Measurements from ENCODE around the gene STK25. TPM values are rescaled to one million over a fixed set of nuclear protein-coding genes. Genes with fewer than 3 reads are reported as not detected.
"Not testable (repeated sequence)": the region's sequence is repeated elsewhere in the genome, so short reads cannot be mapped to it uniquely, and the experiment has no call there.

The STK25 gene
- total RNA-seq, 3 donors from 2014 or later = 102 to 139 (median 126) TPM

- H3K4me1 ChIP-seq = no peaks in the 10 kb centered on the region
- no peaks in the 10 kb centered on the region for H3K36me3 ChIP-seq
- TF ChIP-seq POLR2AphosphoS5 (IDR thresholded peaks at IDR 0.05) (no peak), POLR2A (IDR thresholded peaks at IDR 0.05) (no peak), CTCF (IDR thresholded peaks at IDR 0.05) (no peak)
- H3K4me3 ChIP-seq = no peak overlapping the region
- no peaks in the 10 kb centered on the region for H3K9me3 ChIP-seq
- intact Hi-C loops (cut with DNase I; ENCODE audit: low total_unique reads) = no loop called here
- no peaks in the 10 kb centered on the region for H3K27me3 ChIP-seq
- no peak overlapping the region for H3K27ac ChIP-seq
- no peak for DNase-seq (ENCODE audit: low spot score in 2 of 2)
Measured at GRCh38 chr2:241460631-241461030, 47.8 kb downstream of the STK25 start.

- TF ChIP-seq POLR2A (IDR thresholded peaks at IDR 0.05) (no peak), CTCF (IDR thresholded peaks at IDR 0.05) (no peak), POLR2AphosphoS5 (IDR thresholded peaks at IDR 0.05) (no peak)
- Histone ChIP-seq H3K36me3 (no peaks in the 10 kb centered on the region), H3K27ac (no peak overlapping the region), H3K4me3 (no peak overlapping the region), H3K27me3 (no peaks in the 10 kb centered on the region), H3K4me1 (no peaks in the 10 kb centered on the region), H3K9me3 (no peaks in the 10 kb centered on the region)
- intact Hi-C loops (cut with DNase I; ENCODE audit: low total_unique reads) = no loop called here
- no peak for DNase-seq (ENCODE audit: low spot score in 2 of 2)
Measured at GRCh38 chr2:241459520-241459919, 48.9 kb downstream of the STK25 start.

GRCh38 chr2:241458687-241459086, 49.7 kb downstream of the STK25 start:
- TF ChIP-seq POLR2A (IDR thresholded peaks at IDR 0.05) (no peak), CTCF (IDR thresholded peaks at IDR 0.05) (no peak), POLR2AphosphoS5 (IDR thresholded peaks at IDR 0.05) (no peak)
- intact Hi-C loops (cut with DNase I; ENCODE audit: low total_unique reads) = no loop called here
- Histone ChIP-seq H3K4me3 (no peak overlapping the region), H3K27me3 (no peaks in the 10 kb centered on the region), H3K27ac (no peak overlapping the region), H3K4me1 (no peaks in the 10 kb centered on the region), H3K36me3 (no peaks in the 10 kb centered on the region), H3K9me3 (no peaks in the 10 kb centered on the region)
- no peak for DNase-seq (ENCODE audit: low spot score in 2 of 2)

GRCh38 chr2:241456546-241456945, 51.8 kb downstream of the STK25 start:
- no peaks in the 10 kb centered on the region for H3K27me3 ChIP-seq
- no peak overlapping the region for H3K27ac ChIP-seq
- DNase-seq (ENCODE audit: low spot score in 2 of 2) = no peak
- TF ChIP-seq POLR2A (IDR thresholded peaks at IDR 0.05) (no peak), POLR2AphosphoS5 (IDR thresholded peaks at IDR 0.05) (no peak), CTCF (IDR thresholded peaks at IDR 0.05) (no peak)
- intact Hi-C loops (cut with DNase I; ENCODE audit: low total_unique reads) = no loop called here
- no peaks in the 10 kb centered on the region for H3K9me3 ChIP-seq
- H3K36me3 ChIP-seq = no peaks in the 10 kb centered on the region
- H3K4me3 ChIP-seq = no peak overlapping the region
- no peaks in the 10 kb centered on the region for H3K4me1 ChIP-seq

- intact Hi-C loops (cut with DNase I; ENCODE audit: low total_unique reads) = no loop called here
- Histone ChIP-seq H3K4me1 (no peaks in the 10 kb centered on the region), H3K4me3 (no peak overlapping the region), H3K36me3 (no peaks in the 10 kb centered on the region), H3K27ac (no peak overlapping the region), H3K9me3 (no peaks in the 10 kb centered on the region), H3K27me3 (no peaks in the 10 kb centered on the region)
- no peak for TF ChIP-seq POLR2A (IDR thresholded peaks at IDR 0.05)
- TF ChIP-seq POLR2AphosphoS5 (IDR thresholded peaks at IDR 0.05) = no peak
- no peak for TF ChIP-seq CTCF (IDR thresholded peaks at IDR 0.05)
- no peak for DNase-seq (ENCODE audit: low spot score in 2 of 2)
Measured at GRCh38 chr2:241454837-241455485, 53.4 kb downstream of the STK25 start.

- H3K4me1 ChIP-seq; H3K36me3 ChIP-seq; H3K4me3 ChIP-seq; H3K9me3 ChIP-seq; H3K27ac ChIP-seq; DNase-seq (ENCODE audit: low spot score in 2 of 2); H3K27me3 ChIP-seq; intact Hi-C loops (cut with DNase I; ENCODE audit: low total_unique reads): not testable (repeated sequence)
Measured at GRCh38 chr2:241453919-241454318, 54.5 kb downstream of the STK25 start.

Data from breast epithelium (tissue), 4 donors.